HG03025 (cell line): ENCODE results near the gene OAS1.

Experiments
- ATAC-seq: cut with Tn5 transposase; IDR thresholded peaks from one replicate; pipeline ENCODE4 v1.9.1; 2021; ENCODE audit warnings: mild to moderate bottlenecking, moderate library complexity; ENCODE audit not compliant: unreplicated experiment, low FRiP score

Gene OAS1

DNA sequence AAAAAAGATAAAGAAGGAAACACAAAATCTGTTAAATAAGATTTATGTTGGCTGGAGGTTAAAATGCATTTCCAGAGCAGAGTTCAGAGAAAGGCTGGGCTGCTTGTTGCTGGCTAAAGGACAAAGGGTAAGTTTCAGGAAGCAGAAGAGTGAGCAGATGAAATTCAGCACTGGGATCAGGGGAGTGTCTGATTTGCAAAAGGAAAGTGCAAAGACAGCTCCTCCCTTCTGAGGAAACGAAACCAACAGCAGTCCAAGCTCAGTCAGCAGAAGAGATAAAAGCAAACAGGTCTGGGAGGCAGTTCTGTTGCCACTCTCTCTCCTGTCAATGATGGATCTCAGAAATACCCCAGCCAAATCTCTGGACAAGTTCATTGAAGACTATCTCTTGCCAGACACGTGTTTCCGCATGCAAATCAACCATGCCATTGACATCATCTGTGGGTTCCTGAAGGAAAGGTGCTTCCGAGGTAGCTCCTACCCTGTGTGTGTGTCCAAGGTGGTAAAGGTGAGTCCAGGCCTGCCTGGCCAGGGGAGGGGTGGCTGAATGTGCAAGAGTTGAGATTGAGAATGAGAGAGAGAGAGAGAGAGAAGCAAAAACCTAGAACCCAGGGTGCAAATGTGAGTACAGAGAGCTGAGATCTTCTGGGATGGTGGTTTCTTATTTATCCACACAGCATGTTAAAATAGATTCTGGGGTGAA, at the start of gene OAS1:
Gene OAS1, plus strand, starts transcription at position 251 of the 703 bp plus-strand sequence. Its CDS starts 78 bp downstream, at position 329.
- ATAC-seq = peak; percentile 60

DNA sequence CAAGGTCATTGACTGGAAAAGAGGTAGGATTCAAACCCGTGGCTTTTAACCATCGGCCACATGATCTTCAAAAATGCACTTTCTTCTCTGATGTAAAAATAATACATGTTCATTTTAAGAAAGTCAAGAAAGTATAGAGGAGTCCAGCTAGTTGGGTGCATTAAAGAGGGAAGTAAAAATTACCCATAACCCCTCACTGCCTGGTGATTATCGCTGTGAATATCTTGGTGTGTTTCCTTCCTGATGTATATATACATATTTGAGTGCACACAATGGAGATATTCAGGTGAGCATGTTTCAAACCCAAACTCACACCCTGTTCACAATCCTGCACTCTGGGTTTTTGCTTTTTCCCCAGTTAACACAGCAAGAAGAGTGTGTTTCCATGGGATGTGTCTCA, 47.5 kb upstream of the OAS1 start:
- ATAC-seq = no peak

DNA sequence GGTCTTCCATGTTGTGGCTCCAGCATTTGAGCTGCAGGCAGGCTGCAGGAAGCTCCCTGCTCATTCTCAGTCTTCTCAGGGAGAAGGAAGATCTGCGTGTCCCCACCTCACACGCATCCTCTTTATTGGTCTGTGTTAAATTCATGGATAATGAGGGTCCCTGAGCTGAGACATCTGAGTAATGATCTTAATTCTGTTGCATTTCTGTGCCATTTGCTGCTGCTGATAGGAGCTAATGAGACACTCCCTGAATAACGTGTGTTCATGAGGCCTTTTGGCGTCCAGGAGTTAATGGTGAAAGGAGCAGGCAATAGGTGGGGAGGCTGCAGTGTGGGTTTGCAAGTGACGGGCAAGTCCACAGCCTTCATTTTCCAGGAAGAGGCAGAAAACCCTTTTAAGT, 46.6 kb upstream of the OAS1 start:
- no peak for ATAC-seq

DNA sequence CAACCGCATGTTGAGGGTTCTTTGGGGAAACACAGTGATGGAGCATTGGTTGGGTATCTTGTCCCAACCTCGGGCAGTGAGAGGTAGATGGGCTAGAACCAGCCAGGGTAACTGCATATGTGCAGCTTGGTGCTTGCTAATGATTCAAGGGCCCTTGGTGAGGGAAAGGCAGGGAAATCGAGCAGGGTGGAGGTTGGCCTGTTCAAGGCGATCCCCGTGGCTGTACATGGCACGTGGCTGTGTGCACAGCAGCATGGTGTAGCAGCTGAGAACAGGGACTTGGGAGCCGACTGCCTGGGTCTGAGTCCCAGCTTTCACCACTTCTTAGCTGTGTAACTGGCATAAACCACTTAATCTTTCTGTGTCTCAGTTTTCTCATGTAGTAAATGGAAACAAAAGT, 45.5 kb upstream of the OAS1 start:
- no peak for ATAC-seq

DNA sequence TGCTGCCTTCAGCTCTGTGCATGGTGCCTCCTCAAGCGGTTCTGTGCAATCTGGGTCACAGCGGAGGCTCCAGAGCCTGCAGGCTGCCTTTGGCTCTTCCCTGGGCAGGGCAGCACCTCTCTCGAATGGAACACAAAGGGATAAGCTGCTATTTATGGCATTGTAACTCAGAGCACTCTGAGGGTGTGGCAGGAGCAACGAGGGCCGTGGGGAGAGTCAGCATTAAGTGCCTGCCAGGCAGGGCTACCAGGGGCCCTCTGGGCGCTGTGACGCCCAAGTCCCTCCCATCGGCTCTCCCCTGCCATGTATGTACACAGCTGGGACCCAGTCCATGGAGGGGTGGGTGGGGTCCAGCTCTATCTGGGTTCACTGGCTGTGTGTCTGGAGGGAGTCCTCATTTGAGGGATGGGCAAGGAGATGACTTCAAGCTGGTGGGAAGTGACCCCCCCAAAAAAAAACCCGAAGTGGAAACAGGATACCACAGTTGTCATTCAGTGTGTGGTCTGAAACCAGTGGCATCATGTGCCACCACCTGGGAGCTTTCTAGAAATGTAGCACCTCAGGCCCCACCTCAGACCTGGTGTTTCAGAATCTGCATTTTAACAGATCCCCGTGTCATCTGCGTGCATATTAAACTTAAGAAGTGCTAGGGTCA, 44.0 kb upstream of the OAS1 start:
- ATAC-seq = no peak

DNA sequence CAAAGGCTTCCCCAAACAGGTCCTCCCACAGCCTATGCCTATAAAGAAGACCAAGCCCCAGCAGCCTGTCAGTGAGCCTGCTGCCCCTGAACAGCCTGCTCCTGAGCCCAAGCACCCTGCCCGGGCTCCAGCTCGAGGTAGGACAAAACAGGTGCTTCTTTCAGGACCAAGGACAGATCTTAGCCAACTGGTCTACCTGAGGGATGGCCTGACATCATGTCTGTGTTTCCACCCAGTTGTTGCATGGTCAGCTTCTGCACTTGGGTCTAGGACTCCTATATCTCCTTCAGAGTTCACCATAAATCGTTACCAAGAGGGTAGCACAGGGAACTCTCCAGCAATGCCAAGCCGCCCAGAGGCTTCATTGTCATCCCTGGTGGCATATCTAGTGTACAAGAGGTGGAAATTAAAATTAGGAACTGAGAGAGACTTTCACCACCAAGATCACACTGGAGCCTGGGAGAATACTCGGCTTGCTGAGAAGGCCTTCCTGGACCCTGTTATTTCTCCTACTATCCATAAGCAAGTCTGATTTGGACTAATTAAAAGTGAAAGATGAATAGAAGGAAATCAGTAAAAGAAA, 38.2 kb upstream of the OAS1 start:
- ATAC-seq = no peak

DNA sequence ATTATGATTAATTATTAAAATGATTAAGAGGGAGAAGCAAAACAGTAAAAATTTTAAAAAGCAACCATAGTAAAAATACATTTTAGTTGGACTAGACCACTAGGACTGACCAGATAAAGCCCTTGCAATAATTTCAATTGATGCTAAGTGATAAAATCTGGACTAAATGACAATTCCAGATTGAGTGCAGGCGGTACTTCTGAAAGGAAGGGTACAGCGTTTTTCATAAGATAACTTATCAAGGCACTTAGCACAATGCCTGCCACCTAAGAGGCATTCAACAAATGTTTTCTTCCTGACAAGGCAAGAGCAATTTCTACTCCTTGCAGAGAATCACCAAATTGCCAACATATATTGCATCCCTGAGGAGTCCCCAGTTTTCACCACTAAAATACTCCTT, 37.7 kb upstream of the OAS1 start:
- ATAC-seq = no peak

DNA sequence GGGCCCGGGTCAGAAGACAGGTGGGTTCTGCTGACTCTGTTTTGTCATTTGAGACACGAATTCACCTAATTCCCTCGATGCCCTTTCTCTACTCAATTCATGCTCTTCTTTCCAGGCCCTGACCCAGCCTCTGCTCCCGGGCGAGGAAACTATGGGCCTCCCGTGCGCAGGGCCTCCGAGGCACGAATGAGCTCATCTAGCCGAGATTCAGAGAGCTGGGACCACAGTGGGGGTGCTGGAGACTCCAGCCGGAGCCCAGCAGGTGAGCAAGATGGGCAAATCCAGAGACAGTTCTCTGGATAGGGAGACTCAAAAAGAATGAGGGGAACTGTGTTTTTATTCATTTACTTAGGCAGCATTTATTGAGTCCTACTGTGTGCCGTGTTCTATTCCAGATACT, 37.0 kb upstream of the OAS1 start:
- no peak for ATAC-seq

DNA sequence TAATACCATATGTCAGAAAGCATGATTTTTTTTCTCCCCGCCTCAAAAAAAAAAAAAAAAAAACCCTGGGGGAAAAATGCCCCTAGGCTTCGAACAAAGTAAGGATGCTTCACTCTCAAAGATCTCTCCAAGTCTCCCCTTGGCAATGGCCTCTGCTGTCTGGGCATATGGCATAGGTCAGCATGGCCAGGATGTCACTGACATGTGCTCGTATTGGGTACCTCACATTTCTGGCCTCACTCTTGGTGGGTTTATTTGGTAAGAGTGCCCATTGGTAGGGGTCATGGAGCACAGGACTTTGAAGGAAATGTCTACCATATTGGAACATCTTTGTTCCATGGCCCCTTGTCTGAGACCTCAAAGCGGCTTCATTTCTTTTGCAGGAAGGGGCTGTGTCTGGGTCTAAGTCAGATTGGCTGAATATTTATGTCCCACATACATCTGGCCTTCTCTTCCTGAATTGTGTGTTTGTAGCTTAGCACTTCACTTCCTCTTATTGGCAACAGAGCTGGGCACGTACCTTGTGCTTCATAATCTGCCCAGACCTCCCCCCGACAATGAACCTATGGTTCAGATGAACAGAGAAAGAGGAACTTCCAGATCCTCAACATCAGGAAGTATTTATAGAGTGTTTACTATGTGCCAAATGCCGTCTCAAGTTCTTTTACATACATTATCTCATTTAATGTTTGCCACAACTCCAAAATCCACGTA, 36.3 kb upstream of the OAS1 start:
- no peak for ATAC-seq

DNA sequence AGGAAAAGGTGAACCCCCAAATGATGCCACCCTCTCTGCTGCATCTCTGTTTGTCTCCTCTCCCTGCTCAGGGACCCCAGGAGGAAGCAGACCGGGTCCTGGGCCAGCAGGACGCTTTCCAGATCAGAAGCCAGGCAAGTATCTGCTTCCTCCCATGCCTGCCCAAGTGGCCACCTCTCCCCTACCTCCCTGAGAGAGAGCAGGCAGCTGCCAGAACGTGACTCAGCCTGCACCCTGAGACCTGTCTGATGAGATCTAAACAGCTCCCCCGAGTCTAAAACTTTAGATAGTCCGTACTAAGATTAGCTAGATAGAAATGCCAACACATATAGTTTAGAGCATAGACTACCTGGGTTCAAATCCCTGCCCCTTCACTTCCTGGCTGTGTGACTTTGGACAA, 31.2 kb upstream of the OAS1 start:
- ATAC-seq = no peak

DNA sequence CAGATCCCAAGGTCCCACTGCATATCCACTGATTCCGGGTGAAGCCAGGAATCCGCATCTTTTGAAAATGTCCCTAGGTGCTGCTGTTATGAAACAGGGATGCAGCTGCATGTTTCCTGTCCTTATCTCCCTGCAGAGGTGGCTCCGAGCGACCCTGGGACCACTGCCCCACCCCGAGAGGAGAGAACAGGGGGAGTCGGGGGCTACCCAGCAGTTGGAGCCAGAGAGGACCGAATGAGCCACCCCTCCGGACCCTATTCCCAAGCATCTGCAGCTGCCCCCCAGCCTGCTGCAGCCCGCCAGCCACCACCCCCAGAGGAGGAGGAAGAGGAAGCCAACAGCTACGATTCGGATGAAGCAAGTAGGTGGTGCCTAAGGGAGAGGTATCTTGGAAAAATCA, 30.3 kb upstream of the OAS1 start:
- no peak for ATAC-seq

DNA sequence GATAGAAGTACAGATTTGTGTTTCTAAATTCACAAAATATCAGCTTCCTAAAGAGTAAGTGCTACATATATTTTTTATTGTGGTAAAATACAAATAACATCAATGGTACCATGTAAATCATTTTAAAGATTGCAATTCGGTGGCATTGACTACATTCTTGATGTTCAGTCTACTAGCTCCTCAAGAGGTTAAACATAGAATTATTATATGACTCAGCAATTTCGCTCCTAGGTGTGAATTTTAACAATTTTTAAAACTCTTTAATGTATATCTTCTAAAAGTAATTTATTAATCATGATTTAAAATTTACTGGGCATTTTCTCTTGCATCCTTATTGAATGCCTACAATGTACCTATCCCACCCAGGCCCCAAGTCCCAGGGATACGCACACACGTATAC, 29.8 kb upstream of the OAS1 start:
- ATAC-seq = no peak

DNA sequence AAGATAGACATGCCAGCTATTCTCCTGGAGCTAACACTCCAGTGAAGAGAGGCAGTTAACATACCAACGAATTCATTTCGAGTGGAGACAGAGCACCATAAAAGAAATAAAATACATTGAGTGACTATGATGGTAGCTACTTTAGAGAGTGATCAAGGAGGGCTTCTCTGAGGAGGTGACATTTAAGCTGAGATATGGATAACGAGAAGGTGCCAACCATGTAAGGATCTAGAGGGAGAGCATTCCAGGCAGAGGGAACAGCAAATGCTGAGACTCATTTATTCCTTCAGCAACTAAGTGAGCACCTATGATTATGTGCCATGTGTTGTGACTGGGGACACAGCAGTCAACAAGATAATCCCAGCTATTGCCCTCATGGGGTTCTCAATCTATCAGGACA, 28.3 kb upstream of the OAS1 start:
- ATAC-seq = no peak

DNA sequence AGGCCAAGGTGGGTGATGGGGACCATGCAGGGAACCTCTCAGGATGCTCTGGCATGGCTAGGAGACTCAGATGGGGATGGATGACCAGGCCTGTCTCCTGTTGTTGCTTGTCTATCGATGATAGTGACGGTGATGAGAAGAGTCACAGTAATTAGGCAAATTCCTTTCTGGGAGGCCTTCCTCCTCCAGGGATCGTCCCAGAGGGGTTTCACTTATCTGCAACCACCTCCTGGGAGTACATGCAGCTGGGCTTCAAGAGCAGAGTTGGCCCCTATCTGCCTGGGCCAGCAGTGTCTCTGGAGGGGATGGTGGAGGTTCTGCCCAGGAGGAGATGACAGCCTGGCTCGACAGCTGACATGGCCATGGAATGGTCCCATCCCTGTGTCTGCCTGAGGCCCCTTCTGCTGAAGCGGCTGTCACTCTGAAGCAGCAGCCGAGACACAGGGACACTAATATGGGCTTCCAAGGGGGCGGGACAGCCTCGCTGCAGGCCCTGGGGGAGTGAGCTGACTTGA, 27.5 kb upstream of the OAS1 start:
- no peak for ATAC-seq

DNA sequence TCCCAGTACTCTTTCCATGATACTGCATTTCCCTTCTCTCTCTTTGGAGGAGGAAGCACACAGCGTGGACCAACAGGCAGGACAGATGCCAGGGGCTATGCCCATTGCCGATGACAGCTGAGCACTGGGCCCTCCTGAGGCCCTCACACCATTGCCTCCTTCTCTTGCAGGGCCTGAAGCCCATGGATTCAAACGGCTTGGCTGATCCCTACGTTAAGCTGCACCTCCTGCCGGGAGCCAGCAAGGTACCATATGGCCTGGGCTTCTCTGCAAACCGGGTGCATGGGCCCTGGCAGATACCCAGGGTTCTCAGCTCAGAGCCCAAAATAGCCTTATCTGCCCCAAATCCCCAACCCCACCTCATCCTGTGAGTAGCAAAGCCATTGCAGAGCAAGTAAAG, 25.2 kb upstream of the OAS1 start:
- no peak for ATAC-seq

DNA sequence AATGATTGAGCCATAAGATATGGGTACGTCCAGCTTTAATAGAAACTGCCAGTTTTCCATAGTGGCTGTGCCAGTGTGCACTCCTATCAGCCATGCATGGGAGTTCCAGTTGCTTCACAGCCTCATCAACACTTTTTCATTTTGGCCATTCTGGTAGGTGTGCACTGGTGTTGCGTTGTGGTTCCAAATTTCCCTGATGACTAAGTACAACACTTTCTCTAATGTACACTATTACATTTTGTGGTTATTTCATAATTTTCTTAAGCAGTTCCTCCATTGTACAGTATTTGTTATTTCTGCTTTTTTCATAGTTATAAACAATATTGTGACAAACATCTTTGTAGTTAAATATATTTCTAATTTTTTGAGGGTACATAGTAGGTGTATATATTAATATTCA, 21.5 kb upstream of the OAS1 start:
- no peak for ATAC-seq

DNA sequence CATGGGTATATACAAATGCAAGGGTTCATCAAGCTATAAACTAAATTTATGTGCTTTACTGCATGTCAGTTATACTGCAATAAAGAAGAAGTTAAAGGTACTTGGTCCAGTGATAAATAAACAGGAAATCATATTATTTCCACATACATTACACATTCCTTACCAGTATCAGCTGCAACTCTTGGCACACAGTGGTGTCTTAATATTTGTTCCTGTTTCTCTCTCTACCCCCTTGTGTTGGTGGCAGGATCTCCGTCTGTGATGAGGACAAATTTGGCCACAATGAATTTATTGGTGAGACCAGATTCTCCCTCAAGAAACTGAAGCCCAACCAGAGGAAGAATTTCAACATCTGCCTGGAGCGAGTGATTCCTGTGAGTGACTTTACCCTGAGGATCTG, 19.2 kb upstream of the OAS1 start:
- no peak for ATAC-seq

DNA sequence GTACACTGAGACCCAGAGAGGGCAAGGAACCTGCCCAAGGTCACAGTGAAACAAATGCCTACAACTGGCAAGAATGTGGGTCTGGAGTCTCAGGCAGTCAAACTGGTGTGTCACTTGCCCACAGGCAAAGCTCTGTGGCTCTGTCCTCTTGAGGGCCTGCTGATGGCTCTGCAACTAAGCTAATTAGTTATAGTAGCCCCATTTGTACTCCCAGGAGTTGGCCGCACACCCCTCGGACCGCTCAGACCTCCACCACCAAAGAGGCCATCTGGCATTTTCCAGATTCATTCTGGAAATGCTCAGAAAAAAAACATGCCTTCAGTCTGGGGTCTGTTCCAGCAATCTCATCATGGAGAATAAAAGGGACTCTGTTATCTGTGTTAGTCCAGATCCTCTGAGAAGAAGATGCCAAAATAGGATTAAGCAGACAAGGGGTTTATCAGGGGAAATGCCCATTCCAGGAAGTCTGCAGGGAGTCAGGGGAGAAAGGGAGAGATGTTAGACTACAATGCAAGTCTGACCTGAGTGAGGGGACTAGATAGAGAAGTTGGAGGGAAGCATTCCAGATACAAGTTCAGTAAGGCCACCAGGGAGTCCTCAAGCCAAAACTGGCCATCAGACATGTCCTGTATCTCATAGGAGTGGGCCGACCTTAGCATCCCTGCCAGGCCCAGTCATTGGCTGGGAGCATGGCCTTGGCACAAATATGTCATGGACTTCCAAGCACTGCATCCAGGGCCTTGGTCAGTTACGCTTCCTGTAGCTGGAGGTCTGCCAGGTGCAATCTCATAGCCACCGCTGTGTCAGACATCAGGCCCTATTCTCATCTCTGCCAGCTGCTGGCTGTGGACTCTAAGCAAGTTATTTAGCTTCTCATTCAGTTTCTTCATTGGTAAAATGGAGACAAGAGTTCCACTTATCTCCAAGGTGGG, 15.4 kb upstream of the OAS1 start:
- no peak for ATAC-seq

DNA sequence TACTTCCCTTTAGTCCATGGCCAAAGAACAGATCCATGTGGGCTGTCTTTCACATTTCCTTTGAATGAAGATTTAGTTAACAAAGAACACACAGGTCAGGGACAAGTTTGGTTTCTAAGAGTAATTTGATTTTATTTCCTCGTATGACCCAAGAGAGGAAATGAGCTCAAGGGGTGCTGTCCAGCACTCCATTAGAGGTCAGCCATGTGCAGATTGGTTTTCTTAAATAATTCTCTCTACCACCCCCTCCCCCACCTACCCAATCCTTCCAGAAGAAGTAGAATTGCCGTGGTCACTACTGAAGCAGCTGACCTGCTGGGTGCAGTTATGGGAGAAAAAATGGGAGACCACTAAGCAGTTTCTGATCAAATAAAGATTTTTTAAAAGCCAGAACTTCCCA, 13.9 kb upstream of the OAS1 start:
- no peak for ATAC-seq

DNA sequence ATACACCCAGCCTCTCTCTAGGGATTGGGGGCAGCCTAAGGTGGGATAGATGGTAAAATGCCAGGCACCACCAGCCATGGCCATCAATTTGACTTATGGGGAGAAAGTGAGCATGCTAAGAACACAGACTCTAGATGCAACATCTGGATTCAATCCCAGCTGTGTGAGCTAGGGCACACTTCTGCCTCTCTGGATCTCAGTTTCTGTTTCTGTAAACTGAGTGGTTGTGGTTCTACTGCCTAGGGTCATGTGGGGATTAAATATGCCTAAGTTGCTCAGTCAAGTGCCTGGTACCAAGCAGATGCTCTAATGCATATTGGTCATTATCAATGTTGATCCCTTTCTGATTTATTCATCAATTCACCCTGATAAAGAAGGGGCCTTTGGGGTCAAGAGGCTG, 12.6 kb upstream of the OAS1 start:
- ATAC-seq = no peak
